ENCODE measurements around the gene BLOC1S1.
A peak's percentile ranks its signal among the peaks of the same experiment; 100 is the strongest.

The BLOC1S1 gene

GRCh38 chr12:55715833-55716581 is at the start of gene BLOC1S1:
TSS of gene BLOC1S1 (plus strand) at chr12:55716046. CDS start at chr12:55716052, 6 bp downstream.
- peak; percentile 72 for DNase-seq

GRCh38 chr12:55666508-55666907 is 49.3 kb upstream of the BLOC1S1 start:
- no peak for DNase-seq

- no peak for DNase-seq
Measured at GRCh38 chr12:55670276-55670675, 45.6 kb upstream of the BLOC1S1 start.

- DNase-seq: no peak
Measured at GRCh38 chr12:55671746-55672145, 44.1 kb upstream of the BLOC1S1 start.

- DNase-seq: no peak
Measured at GRCh38 chr12:55673638-55674037, 42.2 kb upstream of the BLOC1S1 start.

- DNase-seq: no peak
Measured at GRCh38 chr12:55675666-55676065, 40.2 kb upstream of the BLOC1S1 start.

GRCh38 chr12:55676707-55677106 is 39.1 kb upstream of the BLOC1S1 start:
- DNase-seq: no peak

GRCh38 chr12:55679691-55680090 is 36.2 kb upstream of the BLOC1S1 start:
- no peak for DNase-seq

- peak; percentile 31 for DNase-seq
Measured at GRCh38 chr12:55681142-55682077, 34.4 kb upstream of the BLOC1S1 start.

GRCh38 chr12:55682087-55682796 is 33.6 kb upstream of the BLOC1S1 start:
- DNase-seq: no peak

- DNase-seq: no peak
Measured at GRCh38 chr12:55683676-55684075, 32.2 kb upstream of the BLOC1S1 start.

GRCh38 chr12:55684761-55685370 is 31.0 kb upstream of the BLOC1S1 start:
- DNase-seq: no peak

GRCh38 chr12:55685671-55686070 is 30.2 kb upstream of the BLOC1S1 start:
- DNase-seq: no peak

- DNase-seq: no peak
Measured at GRCh38 chr12:55686366-55687010, 29.4 kb upstream of the BLOC1S1 start.

GRCh38 chr12:55687746-55688145 is 28.1 kb upstream of the BLOC1S1 start:
- DNase-seq: no peak

- DNase-seq: no peak
Measured at GRCh38 chr12:55688716-55689655, 26.9 kb upstream of the BLOC1S1 start.

GRCh38 chr12:55692631-55693322 is 23.1 kb upstream of the BLOC1S1 start:
- no peak for DNase-seq

- DNase-seq: no peak
Measured at GRCh38 chr12:55693323-55694187, 22.3 kb upstream of the BLOC1S1 start.

- no peak for DNase-seq
Measured at GRCh38 chr12:55694188-55694515, 21.7 kb upstream of the BLOC1S1 start.

- no peak for DNase-seq
Measured at GRCh38 chr12:55694651-55695050, 21.2 kb upstream of the BLOC1S1 start.
